T-helper 1 cell treated with Interleukin-12 subunit alpha and Interleukin-12 subunit beta and Interleukin-4 antibody, amounts not matched to agents 30 ng/mL and 1 ng/mL, for 36 hours (primary cell): ENCODE data around the gene ADCY2. TPM values are rescaled to one million over a fixed set of nuclear protein-coding genes. Genes with fewer than 3 reads are reported as not detected.

ENCODE experiments used
- intact Hi-C: fragments of 100-400 bp; cut with micrococcal nuclease; formaldehyde crosslinking; loops from one replicate; pipeline ENCODE4 v1.15.1; 2024
- total RNA-seq: library from RNA; stranded (reverse); gene quantifications from 2 replicates; pipeline ENCODE4 v1.2.3, GENCODE V29; 2022

ADCY2 gene
- total RNA-seq, 1 donor from 2014 or later, result not detected

GRCh38 chr5:7822449-7822848 is 426.5 kb downstream of the ADCY2 start:
- intact Hi-C loops, result no loop called here

- intact Hi-C loops, result no loop called here
Measured at GRCh38 chr5:7823594-7823993, 427.7 kb downstream of the ADCY2 start.

- intact Hi-C loops, result no loop called here
Measured at GRCh38 chr5:7824995-7825394, 429.1 kb downstream of the ADCY2 start.

- intact Hi-C loops, result no loop called here
Measured at GRCh38 chr5:7825630-7826029, 429.7 kb downstream of the ADCY2 start.

- intact Hi-C loops, result no loop called here
Measured at GRCh38 chr5:7827610-7828009, 431.7 kb downstream of the ADCY2 start.

- intact Hi-C loops, result no loop called here
Measured at GRCh38 chr5:7828269-7828668, 432.3 kb downstream of the ADCY2 start.

- intact Hi-C loops, result no loop called here
Measured at GRCh38 chr5:7834982-7835381, 439.0 kb downstream of the ADCY2 start.

GRCh38 chr5:7837403-7837802 is 441.5 kb downstream of the ADCY2 start:
- intact Hi-C loops, result no loop called here

- intact Hi-C loops, result no loop called here
Measured at GRCh38 chr5:7842531-7842930, 446.6 kb downstream of the ADCY2 start.

GRCh38 chr5:7844901-7845300 is 449.0 kb downstream of the ADCY2 start:
- intact Hi-C loops, result no loop called here

- intact Hi-C loops, result no loop called here
Measured at GRCh38 chr5:7845557-7845956, 449.6 kb downstream of the ADCY2 start.

- intact Hi-C loops, result no loop called here
Measured at GRCh38 chr5:7846327-7846726, 450.4 kb downstream of the ADCY2 start.

GRCh38 chr5:7848296-7848695 is 452.4 kb downstream of the ADCY2 start:
- intact Hi-C loops, result no loop called here

- intact Hi-C loops, result loop anchor here (1.0 to 5.0 kb wide), 2 partner anchors 19 to 1138 kb away; partner anchors contain the start of genes FASTKD3, MTRR and TENT4A
Measured at GRCh38 chr5:7849681-7850394, 453.9 kb downstream of the ADCY2 start.

GRCh38 chr5:7850395-7851239 is 454.7 kb downstream of the ADCY2 start, which contains the start of gene CFAP90:
Gene CFAP90, minus strand, starts transcription at chr5:7851133. Its CDS starts 112 bp downstream, at chr5:7851021.
- intact Hi-C loops, result loop anchor here (1.0 to 5.0 kb wide), 2 partner anchors 19 to 1138 kb away; partner anchors contain the start of genes FASTKD3, MTRR and TENT4A

- intact Hi-C loops, result loop anchor here (5.0 kb wide), 1 partner anchor 1139 kb away; the partner anchor contains the start of gene TENT4A
Measured at GRCh38 chr5:7851240-7851592, 455.3 kb downstream of the ADCY2 start.

GRCh38 chr5:7851617-7852289 is 455.8 kb downstream of the ADCY2 start:
- intact Hi-C loops, result loop anchor here (5.0 kb wide), 1 partner anchor 1139 kb away; the partner anchor contains the start of gene TENT4A

- intact Hi-C loops, result loop anchor here (5.0 kb wide), 1 partner anchor 1140 kb away; the partner anchor contains the start of gene TENT4A
Measured at GRCh38 chr5:7852542-7852941, 456.6 kb downstream of the ADCY2 start.

GRCh38 chr5:7852988-7853387 is 457.1 kb downstream of the ADCY2 start:
- intact Hi-C loops, result loop anchor here (5.0 kb wide), 1 partner anchor 1141 kb away; the partner anchor contains the start of gene TENT4A

- intact Hi-C loops, result loop anchor here (2.0 to 5.0 kb wide), 3 partner anchors 778 to 1091 kb away; no protein-coding TSS in a partner anchor
Measured at GRCh38 chr5:7855611-7856010, 459.7 kb downstream of the ADCY2 start.

- intact Hi-C loops, result loop anchor here (2.0 to 5.0 kb wide), 3 partner anchors 780 to 1092 kb away; no protein-coding TSS in a partner anchor
Measured at GRCh38 chr5:7856855-7857254, 460.9 kb downstream of the ADCY2 start.
